H9 (cell line): ENCODE measurements around the gene MAPKAP1. TPM values are rescaled to one million over a fixed set of nuclear protein-coding genes. Genes with fewer than 3 reads are reported as not detected.
A peak's percentile ranks its signal among the peaks of the same experiment; 100 is the strongest.

Experiments
- DNase-seq: peaks from one replicate; pipeline ENCODE4 v3.0.0-alpha.2; 2017
- H2AFZ ChIP-seq: one replicate; pipeline ENCODE4 v1.6.1; 2013; ENCODE audit warnings: mild to moderate bottlenecking, low read length, control low read depth, moderate library complexity
- H2AK5ac ChIP-seq: 2 replicates; pipeline ENCODE4 v1.6.1; 2013; ENCODE audit warnings: low read length, control low read depth, mixed read lengths; ENCODE audit not compliant: insufficient read length
- H2BK120ac ChIP-seq: one replicate; pipeline ENCODE4 v1.6.1; 2013; ENCODE audit warnings: low read depth, mild to moderate bottlenecking, low read length, control low read depth, inconsistent platforms; ENCODE audit not compliant: poor library complexity, severe bottlenecking
- H2BK12ac ChIP-seq: 2 replicates; pipeline ENCODE4 v1.6.1; 2013; ENCODE audit warnings: low read length, control low read depth, mixed read lengths, low read depth; ENCODE audit not compliant: insufficient read length
- H2BK15ac ChIP-seq: 2 replicates; pipeline ENCODE4 v1.6.1; 2013; ENCODE audit warnings: low read depth, low read length, control low read depth
- H2BK20ac ChIP-seq: one replicate; pipeline ENCODE4 v1.6.1; 2013; ENCODE audit warnings: low read depth, mild to moderate bottlenecking, low read length, control low read depth, inconsistent platforms; ENCODE audit not compliant: poor library complexity, severe bottlenecking
- H2BK5ac ChIP-seq: 2 replicates; pipeline ENCODE4 v1.6.1; 2013; ENCODE audit warnings: low read length, control low read depth, mixed read lengths; ENCODE audit not compliant: insufficient read length
- H3K14ac ChIP-seq: 2 replicates; pipeline ENCODE4 v1.6.1; 2013; ENCODE audit warnings: low read length, control low read depth; ENCODE audit not compliant: insufficient read depth
- H3K18ac ChIP-seq: 2 replicates; pipeline ENCODE4 v1.6.1; 2013; ENCODE audit warnings: low read depth, mild to moderate bottlenecking, mixed read lengths, low read length, control low read depth; ENCODE audit not compliant: insufficient read length
- H3K23ac ChIP-seq: 2 replicates; pipeline ENCODE4 v1.6.1; 2013; ENCODE audit warnings: low read length, control low read depth, mixed read lengths, low read depth; ENCODE audit not compliant: insufficient read length
- H3K23me2 ChIP-seq: 2 replicates; pipeline ENCODE4 v1.6.1; 2013; ENCODE audit warnings: low read depth, mild to moderate bottlenecking, mixed read lengths, low read length, control low read depth; ENCODE audit not compliant: insufficient read length, poor library complexity, severe bottlenecking
- H3K27ac ChIP-seq: 2 replicates; pipeline ENCODE4 v1.5.1; 2013; ENCODE audit warnings: low read length, control low read depth, mixed read lengths, low read depth; ENCODE audit not compliant: insufficient read length
- H3K27me3 ChIP-seq: 2 replicates; pipeline ENCODE4 v1.6.1; 2013; ENCODE audit warnings: low read length, control low read depth, inconsistent platforms; ENCODE audit not compliant: insufficient read depth
- H3K4ac ChIP-seq: 2 replicates; pipeline ENCODE4 v1.6.1; 2013; ENCODE audit warnings: low read depth, mild to moderate bottlenecking, control low read depth, inconsistent platforms, low read length, moderate library complexity
- H3K4me1 ChIP-seq: 2 replicates; pipeline ENCODE4 v1.6.1; 2013; ENCODE audit warnings: low read length, control low read depth, inconsistent platforms; ENCODE audit not compliant: insufficient read depth
- H3K4me2 ChIP-seq: 2 replicates; pipeline ENCODE4 v1.6.1; 2013; ENCODE audit warnings: low read length, control low read depth, mixed read lengths; ENCODE audit not compliant: insufficient read length, insufficient read depth
- H3K56ac ChIP-seq: 2 replicates; pipeline ENCODE4 v1.6.1; 2013; ENCODE audit warnings: low read depth, mild to moderate bottlenecking, mixed read lengths, low read length, control low read depth; ENCODE audit not compliant: insufficient read length
- H3K79me1 ChIP-seq: 2 replicates; pipeline ENCODE4 v1.6.1; 2013; ENCODE audit warnings: low read depth, mild to moderate bottlenecking, moderate library complexity, low read length, control low read depth, inconsistent platforms; ENCODE audit not compliant: insufficient read depth, poor library complexity, severe bottlenecking
- H3K79me2 ChIP-seq: 2 replicates; pipeline ENCODE4 v1.6.1; 2013; ENCODE audit warnings: low read length, control low read depth, inconsistent platforms; ENCODE audit not compliant: insufficient read depth
- H3K9ac ChIP-seq: 2 replicates; pipeline ENCODE4 v1.6.1; 2013; ENCODE audit warnings: low read length, control low read depth, mixed read lengths; ENCODE audit not compliant: insufficient read length; ENCODE audit errors: extremely low read depth
- H3K9me3 ChIP-seq: one replicate; pipeline ENCODE4 v1.6.1; 2013; ENCODE audit warnings: low read depth, low read length, inconsistent platforms; ENCODE audit not compliant: control insufficient read depth
- H3T11ph ChIP-seq: one replicate; pipeline ENCODE4 v1.6.1; 2013; ENCODE audit warnings: mild to moderate bottlenecking, low read length, control low read depth, inconsistent platforms
- H4K20me1 ChIP-seq: one replicate; pipeline ENCODE4 v1.6.1; 2013; ENCODE audit not compliant: control insufficient read depth, insufficient read length, insufficient read depth
- H4K5ac ChIP-seq: 2 replicates; pipeline ENCODE4 v1.6.1; 2013; ENCODE audit warnings: low read depth, mild to moderate bottlenecking, mixed read lengths, low read length, control low read depth; ENCODE audit not compliant: insufficient read length
- H4K8ac ChIP-seq: replicated peaks from 2 replicates; pipeline ENCODE4 v1.6.1; 2013; ENCODE audit warnings: low read length, control low read depth, mixed read lengths, low read depth; ENCODE audit not compliant: insufficient read length
- H4K91ac ChIP-seq: 2 replicates; pipeline ENCODE4 v1.6.1; 2013; ENCODE audit warnings: low read depth, mild to moderate bottlenecking, moderate library complexity, mixed read lengths, low read length, control low read depth; ENCODE audit not compliant: insufficient read length
- H3K27ac Mint-ChIP-seq, 3 experiments: 2 replicates in 2 of 3; 3 replicates in 1 of 3; pipeline ENCODE4 v1.8.0; 2020 to 2021; ENCODE audit warnings: mixed read lengths in 3 of 3, mild to moderate bottlenecking in 1 of 3, moderate library complexity in 1 of 3
- H3K27me3 Mint-ChIP-seq: 2 replicates; pipeline ENCODE4 v1.8.0; 2021; ENCODE audit warnings: low read depth, mild to moderate bottlenecking, moderate library complexity, mixed read lengths
- H3K36me3 Mint-ChIP-seq, 3 experiments: 2 replicates in 2 of 3; 3 replicates in 1 of 3; pipeline ENCODE4 v1.8.0; 2020 to 2021; ENCODE audit warnings: low read depth in 3 of 3, mixed read lengths in 3 of 3; ENCODE audit not compliant: insufficient read depth in 1 of 3
- H3K4me1 Mint-ChIP-seq, 2 experiments: 2 replicates each; pipeline ENCODE4 v1.8.0; 2020; ENCODE audit warnings: mixed read lengths in 2 of 2
- H3K4me3 Mint-ChIP-seq, 2 experiments: 2 replicates in 1 of 2; 3 replicates in 1 of 2; pipeline ENCODE4 v1.8.0; 2020 to 2021; ENCODE audit warnings: mild to moderate bottlenecking in 2 of 2, mixed read lengths in 2 of 2, moderate library complexity in 1 of 2
- H3K9me3 Mint-ChIP-seq, 2 experiments: 2 replicates in 1 of 2; 3 replicates in 1 of 2; pipeline ENCODE4 v1.8.0; 2020; ENCODE audit warnings: mild to moderate bottlenecking in 2 of 2, mixed read lengths in 2 of 2, moderate library complexity in 1 of 2
- CTCF ChIP-seq: fragments of 200-600 bp; sonication (generic); conservative IDR thresholded peaks from 3 replicates; pipeline ENCODE4 v1.8.0; 2021; ENCODE audit warnings: antibody characterized with exemption, mild to moderate bottlenecking
- WGBS: extraction: QIAGEN DNeasy Blood & Tissue Kit; methylation state at CpG from one replicate; pipeline ENCODE4 v1.1.7; 2013; ENCODE audit warnings: missing lambda C conversion rate, low lambda C conversion rate, mixed read lengths; ENCODE audit not compliant: insufficient read length; ENCODE audit errors: extremely low coverage; 5-methylcytosine and 5-hydroxymethylcytosine counted together
- total RNA-seq: library from RNA; stranded (reverse); gene quantifications from 2 replicates; pipeline ENCODE4 v1.2.1, GENCODE V29; 2021

The MAPKAP1 gene
- total RNA-seq, 1 experiment from 2014 or later: 97.0 TPM

DNA sequence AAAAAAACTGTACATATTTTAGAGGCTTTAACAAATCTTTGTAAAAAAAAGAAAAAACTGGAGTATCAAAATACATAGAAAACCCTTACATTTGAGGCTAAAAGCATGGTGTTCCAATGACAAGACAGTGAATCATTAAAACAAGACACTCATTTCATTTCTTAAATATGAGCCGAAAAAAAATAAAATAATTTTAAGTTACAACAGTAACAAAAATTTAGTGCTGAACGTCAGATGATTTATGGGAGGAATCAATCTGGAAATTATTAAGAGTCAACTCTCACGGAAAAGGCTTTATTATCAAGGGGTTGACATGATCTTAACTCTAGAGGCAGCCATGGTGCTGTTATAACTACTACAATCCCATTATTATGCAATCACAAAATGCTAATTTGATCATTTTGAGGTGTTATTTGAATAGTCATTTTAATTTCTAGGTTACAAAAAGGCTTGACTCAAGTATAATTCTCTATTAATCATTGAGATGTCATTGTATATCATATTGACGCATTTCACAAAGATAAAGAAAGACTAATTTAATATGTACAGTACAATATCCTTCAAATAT is 51.9 kb downstream of the MAPKAP1 start:
- H2BK15ac ChIP-seq: no peak overlapping the region
- no peak overlapping the region for H3K18ac ChIP-seq
- no peak overlapping the region for H3K56ac ChIP-seq
- peaks cover 21% of the 10 kb centered on the region; the same call in 1 of the 2 replicates for H3K4me1 ChIP-seq
- H2BK5ac ChIP-seq: no peak overlapping the region
- H2BK12ac ChIP-seq: no peak overlapping the region
- H2AK5ac ChIP-seq: no peak overlapping the region
- no peak overlapping the region for H4K91ac ChIP-seq
- Mint-ChIP-seq H3K27me3 (no peaks in the 10 kb centered on the region), H3K27ac (peak overlapping the region in 2 of 3 experiments; percentile 99; a peak in 5 of 7 replicates), H3K36me3 (no peaks in the 10 kb centered on the region; a peak in 1 of 7 replicates), H3K4me1 (peaks cover 74 to 77% of the 10 kb centered on the region in 2 experiments), H3K9me3 (no peaks in the 10 kb centered on the region), H3K4me3 (no peak overlapping the region)
- no peak overlapping the region for H4K8ac ChIP-seq
- no peak for TF ChIP-seq CTCF
- no peak overlapping the region for H2BK120ac ChIP-seq
- no peak overlapping the region for H3T11ph ChIP-seq
- no peak overlapping the region for H3K9ac ChIP-seq
- DNase-seq: no peak
- no peaks in the 10 kb centered on the region for H3K27me3 ChIP-seq
- H2BK20ac ChIP-seq: no peak overlapping the region
- no peak overlapping the region for H3K4me2 ChIP-seq
- H3K4ac ChIP-seq: no peak overlapping the region
- H3K27ac ChIP-seq: no peak overlapping the region
- WGBS: no CpG with 5 or more reads among the region's 4 CpGs
- H3K23me2 ChIP-seq: no peaks in the 10 kb centered on the region
- H3K79me1 ChIP-seq: no peaks in the 10 kb centered on the region
- H2AFZ ChIP-seq: no peak overlapping the region
- H3K9me3 ChIP-seq: no peaks in the 10 kb centered on the region
- H3K79me2 ChIP-seq: no peaks in the 10 kb centered on the region; the same call in 1 of the 2 replicates
- H4K5ac ChIP-seq: no peak overlapping the region
- H3K23ac ChIP-seq: no peak overlapping the region
- no peak overlapping the region for H3K14ac ChIP-seq
- H4K20me1 ChIP-seq: no peaks in the 10 kb centered on the region
